Ishikawa (cell line): ENCODE data around the gene HBE1.

Experiments
- CEBPB ChIP-seq: IDR thresholded peaks from 2 replicates; pipeline ENCODE4 v1.6.1; 2012
- CREB1 ChIP-seq: IDR thresholded peaks from 2 replicates; pipeline ENCODE4 v1.6.1; 2012; ENCODE audit warnings: low read depth
- FOXM1 ChIP-seq: IDR thresholded peaks from 2 replicates; pipeline ENCODE4 v1.6.1; 2012; ENCODE audit warnings: low read depth, borderline replicate concordance
- MAX ChIP-seq: IDR thresholded peaks from 2 replicates; pipeline ENCODE4 v1.6.1; 2012
- REST ChIP-seq: IDR thresholded peaks from 2 replicates; pipeline ENCODE4 v1.6.1; 2012; ENCODE audit warnings: low read depth, mild to moderate bottlenecking
- TAF1 ChIP-seq: IDR thresholded peaks from 2 replicates; pipeline ENCODE4 v1.6.1; 2012; ENCODE audit warnings: low read depth, mild to moderate bottlenecking
- TCF12 ChIP-seq: IDR thresholded peaks from 2 replicates; pipeline ENCODE4 v1.6.1; 2012; ENCODE audit warnings: low read depth
- USF1 ChIP-seq: IDR thresholded peaks from 2 replicates; pipeline ENCODE4 v1.6.1; 2012
- YY1 ChIP-seq: IDR thresholded peaks from 2 replicates; pipeline ENCODE4 v1.6.1; 2012; ENCODE audit warnings: low read depth
- ZBTB7A ChIP-seq: IDR thresholded peaks from 2 replicates; pipeline ENCODE4 v1.6.1; 2012; ENCODE audit warnings: low read depth

GRCh38 chr11:5233307-5233706, 36.4 kb downstream of the HBE1 start:
- TF ChIP-seq TCF12, result no peak
- TF ChIP-seq YY1, result no peak
- no peak for TF ChIP-seq FOXM1
- no peak for TF ChIP-seq CEBPB
- no peak for TF ChIP-seq REST
- no peak for TF ChIP-seq MAX
- no peak for TF ChIP-seq ZBTB7A
- TF ChIP-seq TAF1, result no peak
- no peak for TF ChIP-seq CREB1
- TF ChIP-seq USF1, result no peak
